GM23338 (cell line): ENCODE data around the gene TMEM185A. TPM values are rescaled to one million over a fixed set of nuclear protein-coding genes. Genes with fewer than 3 reads are reported as not detected.

Experiments used
- ATAC-seq: fragments of 200-7000 bp; cut with Tn5 transposase; 3 replicates; pipeline ENCODE4 v1.9.1; 2020
- DNase-seq: peaks from one replicate; pipeline ENCODE4 v3.0.0-alpha.2; 2015; ENCODE audit warnings: low spot score
- H2AFZ ChIP-seq: fragments of 200-600 bp; sonication (generic); 2 replicates; pipeline ENCODE4 v1.8.0; 2016; ENCODE audit warnings: antibody characterized with exemption, mild to moderate bottlenecking, moderate library complexity
- H3F3A ChIP-seq: fragments of 200-600 bp; sonication (generic); replicated peaks from 2 replicates; pipeline ENCODE4 v1.8.0; 2017; ENCODE audit warnings: antibody characterized with exemption, mixed run types, low read depth
- H3K27ac ChIP-seq: fragments of 200-600 bp; sonication (generic); 2 replicates; pipeline ENCODE4 v1.6.1; 2016; ENCODE audit warnings: low read depth
- H3K27me3 ChIP-seq: fragments of 200-600 bp; sonication (generic); 2 replicates; pipeline ENCODE4 v1.8.0; 2016; ENCODE audit warnings: mild to moderate bottlenecking, mixed run types, moderate library complexity; ENCODE audit not compliant: insufficient read depth
- H3K36me3 ChIP-seq: fragments of 200-600 bp; sonication (generic); 2 replicates; pipeline ENCODE4 v1.8.0; 2016; ENCODE audit warnings: mild to moderate bottlenecking; ENCODE audit not compliant: insufficient read depth
- H3K4me1 ChIP-seq: fragments of 200-600 bp; sonication (generic); 2 replicates; pipeline ENCODE4 v1.8.0; 2016; ENCODE audit warnings: mild to moderate bottlenecking, moderate library complexity; ENCODE audit not compliant: insufficient read depth
- H3K4me2 ChIP-seq: fragments of 200-600 bp; sonication (generic); 2 replicates; pipeline ENCODE4 v1.7.1; 2017; ENCODE audit warnings: mixed run types
- H3K4me3 ChIP-seq: fragments of 200-600 bp; sonication (generic); 2 replicates; pipeline ENCODE4 v1.6.1; 2016; ENCODE audit warnings: mixed run types
- H3K79me2 ChIP-seq: fragments of 200-600 bp; sonication (generic); replicated peaks from 2 replicates; pipeline ENCODE4 v1.8.0; 2017; ENCODE audit warnings: mild to moderate bottlenecking; ENCODE audit not compliant: insufficient read depth
- H3K9me2 ChIP-seq: fragments of 200-600 bp; sonication (generic); 2 replicates; pipeline ENCODE4 v1.8.0; 2017; ENCODE audit not compliant: insufficient read depth
- H4K20me1 ChIP-seq: fragments of 200-600 bp; sonication (generic); replicated peaks from 2 replicates; pipeline ENCODE4 v1.8.0; 2017; ENCODE audit warnings: mild to moderate bottlenecking; ENCODE audit not compliant: insufficient read depth
- H3K27ac Mint-ChIP-seq: 2 replicates; pipeline ENCODE4 v1.8.0; 2020; ENCODE audit warnings: inconsistent platforms, mild to moderate bottlenecking, moderate library complexity, mixed read lengths
- H3K27me3 Mint-ChIP-seq: 3 replicates; pipeline ENCODE4 v1.8.0; 2022; ENCODE audit warnings: low read depth, mild to moderate bottlenecking, moderate library complexity, mixed read lengths, inconsistent platforms; ENCODE audit not compliant: insufficient read depth, poor library complexity
- H3K36me3 Mint-ChIP-seq: 3 replicates; pipeline ENCODE4 v1.8.0; 2021; ENCODE audit warnings: low read depth, mild to moderate bottlenecking, inconsistent platforms, moderate library complexity, mixed read lengths
- H3K4me1 Mint-ChIP-seq: 3 replicates; pipeline ENCODE4 v1.8.0; 2020; ENCODE audit warnings: mild to moderate bottlenecking, inconsistent platforms, mixed read lengths
- H3K4me3 Mint-ChIP-seq: 3 replicates; pipeline ENCODE4 v1.8.0; 2021; ENCODE audit warnings: moderate library complexity, mild to moderate bottlenecking, inconsistent platforms, mixed read lengths
- H3K9me3 Mint-ChIP-seq: 3 replicates; pipeline ENCODE4 v1.8.0; 2020; ENCODE audit warnings: moderate library complexity, mild to moderate bottlenecking, inconsistent platforms, mixed read lengths
- EZH2 ChIP-seq: fragments of 200-600 bp; sonication (generic); IDR thresholded peaks from one replicate; pipeline ENCODE4 v1.8.0; 2017; ENCODE audit warnings: antibody characterized with exemption, mild to moderate bottlenecking, low read depth; ENCODE audit not compliant: unreplicated experiment
- ZNF114 ChIP-seq: fragments of 250-450 bp; sonication (Bioruptor Pico); IDR thresholded peaks from 2 replicates; pipeline ENCODE4 v1.5.0; 2020; ENCODE audit warnings: mild to moderate bottlenecking, moderate library complexity
- polyA plus RNA-seq: library from polyadenylated mRNA; unstranded; fragments of >200 nt; fragmentation: Nextera tagmentation; extraction: Ambion mirVana; gene quantifications from 2 replicates; pipeline ENCODE4 v1.2.1, GENCODE V29; 2016
- total RNA-seq: library from RNA; depleted of rRNA; stranded (reverse); fragments of >200 nt; shearing (Covaris generic); gene quantifications from 2 replicates; pipeline ENCODE4 v1.2.3, GENCODE V29; 2014
- TF ChIP-seq, protein P1 (sequence below): IDR thresholded peaks from 2 replicates; pipeline ENCODE4 v1.6.1; 2016; ENCODE audit warnings: antibody characterized with exemption
- TF ChIP-seq, protein P2 (sequence below), 2 experiments: fragments of 200-600 bp in 1 of 2; sonication (generic) in 1 of 2; conservative IDR thresholded peaks; 2 replicates each; pipeline versions ENCODE4 v1.5.1 to v1.6.1; 2016 to 2017; ENCODE audit warnings: antibody characterized with exemption in 2 of 2, low read depth in 2 of 2, mild to moderate bottlenecking in 2 of 2, moderate library complexity in 1 of 2
- TF ChIP-seq, protein P3 (sequence below): fragments of 250-450 bp; sonication (Bioruptor Pico); IDR thresholded peaks from 2 replicates; pipeline ENCODE4 v1.5.0; 2020; ENCODE audit warnings: mild to moderate bottlenecking, moderate library complexity

TMEM185A gene
- total and polyA plus RNA-seq, 2 experiments from 2014 or later, result 9.3 to 16.7 TPM

DNA sequence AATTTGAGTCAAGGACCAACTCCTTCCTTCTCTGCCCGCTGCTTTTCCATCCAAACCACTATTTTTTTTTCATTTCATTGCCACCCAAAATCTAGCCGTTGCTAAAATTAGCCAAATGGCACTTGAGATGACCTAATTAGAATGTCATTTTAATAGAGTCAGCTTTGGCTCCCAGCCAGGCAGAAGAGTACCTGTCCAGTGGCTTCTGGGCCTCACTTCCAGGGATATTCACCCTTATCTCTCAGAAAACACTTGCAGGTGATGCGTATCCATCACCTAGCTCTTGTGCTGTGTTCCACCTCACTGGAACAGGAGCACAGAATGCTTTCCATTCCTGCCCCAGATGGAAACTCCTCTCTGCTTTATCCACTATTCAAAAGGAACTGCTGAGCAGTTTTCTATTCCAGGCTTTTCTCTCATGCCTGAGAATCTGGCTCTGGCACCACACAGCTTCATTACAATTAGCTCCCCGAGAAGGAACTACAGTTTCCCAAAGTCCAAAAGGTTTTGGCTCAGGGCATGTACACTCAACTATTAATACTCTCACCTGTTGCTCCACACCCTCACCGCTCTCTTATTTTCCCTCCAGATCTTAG is 62.8 kb downstream of the TMEM185A start:
- no peaks in the 10 kb centered on the region for H3K9me3 Mint-ChIP-seq
- DNase-seq (no peak), ATAC-seq (no peak)

DNA sequence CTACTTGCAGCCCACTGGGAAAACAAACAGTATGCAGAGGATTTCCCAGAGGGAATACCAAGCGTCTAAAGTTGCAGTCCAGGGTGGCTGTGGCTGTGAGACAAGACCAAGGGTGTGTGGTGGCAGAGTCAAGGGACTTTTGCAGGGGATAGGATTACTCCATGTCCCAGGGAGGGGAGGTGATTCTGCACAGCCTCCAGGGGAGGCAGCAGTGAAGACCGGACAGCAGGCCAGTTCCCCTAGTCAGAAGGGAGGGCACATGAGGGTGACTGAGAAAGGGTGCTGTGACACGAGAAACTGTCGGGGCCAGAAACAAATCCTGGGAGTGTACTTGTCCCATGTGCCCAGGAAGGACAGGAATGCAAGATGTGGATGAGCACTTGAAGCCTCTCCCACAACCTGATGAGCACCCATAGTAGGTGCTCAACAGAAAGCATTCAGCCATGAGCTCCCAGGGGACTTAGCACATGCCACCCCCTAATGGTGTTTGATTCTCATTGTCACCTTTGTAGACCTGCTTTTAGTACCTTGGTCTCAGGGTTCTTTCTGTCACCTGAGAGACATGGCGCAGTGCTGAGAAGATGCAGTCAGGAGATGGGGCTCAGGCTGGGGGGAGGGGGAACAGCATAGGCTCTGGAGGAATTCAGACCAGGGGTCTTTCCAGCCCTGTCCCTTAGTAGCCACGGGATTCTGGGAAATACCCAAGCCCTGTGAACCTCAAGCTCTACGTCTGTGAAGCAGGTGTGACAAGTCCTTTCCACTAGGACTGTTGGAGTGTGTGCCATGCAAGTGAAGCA is 63.8 kb downstream of the TMEM185A start:
- Histone ChIP-seq H2AFZ (no peak overlapping the region), H3K4me3 (no peak overlapping the region), H3K79me2 (no peaks in the 10 kb centered on the region), H3F3A (no peaks in the 10 kb centered on the region), H3K27me3 (no peaks in the 10 kb centered on the region), H3K9me2 (no peaks in the 10 kb centered on the region), H3K36me3 (no peaks in the 10 kb centered on the region), H4K20me1 (no peaks in the 10 kb centered on the region), H3K4me2 (no peak overlapping the region), H3K4me1 (no peaks in the 10 kb centered on the region), H3K27ac (no peak overlapping the region)
- ATAC-seq, result no peak
- peaks cover 2% of the 10 kb centered on the region; the same call in 1 of the 3 replicates for H3K36me3 Mint-ChIP-seq
- TF ChIP-seq, protein P1, sequence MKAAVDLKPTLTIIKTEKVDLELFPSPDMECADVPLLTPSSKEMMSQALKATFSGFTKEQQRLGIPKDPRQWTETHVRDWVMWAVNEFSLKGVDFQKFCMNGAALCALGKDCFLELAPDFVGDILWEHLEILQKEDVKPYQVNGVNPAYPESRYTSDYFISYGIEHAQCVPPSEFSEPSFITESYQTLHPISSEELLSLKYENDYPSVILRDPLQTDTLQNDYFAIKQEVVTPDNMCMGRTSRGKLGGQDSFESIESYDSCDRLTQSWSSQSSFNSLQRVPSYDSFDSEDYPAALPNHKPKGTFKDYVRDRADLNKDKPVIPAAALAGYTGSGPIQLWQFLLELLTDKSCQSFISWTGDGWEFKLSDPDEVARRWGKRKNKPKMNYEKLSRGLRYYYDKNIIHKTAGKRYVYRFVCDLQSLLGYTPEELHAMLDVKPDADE, result no peak
- TF ChIP-seq, protein P2, sequence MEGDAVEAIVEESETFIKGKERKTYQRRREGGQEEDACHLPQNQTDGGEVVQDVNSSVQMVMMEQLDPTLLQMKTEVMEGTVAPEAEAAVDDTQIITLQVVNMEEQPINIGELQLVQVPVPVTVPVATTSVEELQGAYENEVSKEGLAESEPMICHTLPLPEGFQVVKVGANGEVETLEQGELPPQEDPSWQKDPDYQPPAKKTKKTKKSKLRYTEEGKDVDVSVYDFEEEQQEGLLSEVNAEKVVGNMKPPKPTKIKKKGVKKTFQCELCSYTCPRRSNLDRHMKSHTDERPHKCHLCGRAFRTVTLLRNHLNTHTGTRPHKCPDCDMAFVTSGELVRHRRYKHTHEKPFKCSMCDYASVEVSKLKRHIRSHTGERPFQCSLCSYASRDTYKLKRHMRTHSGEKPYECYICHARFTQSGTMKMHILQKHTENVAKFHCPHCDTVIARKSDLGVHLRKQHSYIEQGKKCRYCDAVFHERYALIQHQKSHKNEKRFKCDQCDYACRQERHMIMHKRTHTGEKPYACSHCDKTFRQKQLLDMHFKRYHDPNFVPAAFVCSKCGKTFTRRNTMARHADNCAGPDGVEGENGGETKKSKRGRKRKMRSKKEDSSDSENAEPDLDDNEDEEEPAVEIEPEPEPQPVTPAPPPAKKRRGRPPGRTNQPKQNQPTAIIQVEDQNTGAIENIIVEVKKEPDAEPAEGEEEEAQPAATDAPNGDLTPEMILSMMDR (conservative IDR thresholded peaks at IDR 0.05; ENCODE audit: low read depth in 2 of 2), result no peak
- TF ChIP-seq, protein P3, sequence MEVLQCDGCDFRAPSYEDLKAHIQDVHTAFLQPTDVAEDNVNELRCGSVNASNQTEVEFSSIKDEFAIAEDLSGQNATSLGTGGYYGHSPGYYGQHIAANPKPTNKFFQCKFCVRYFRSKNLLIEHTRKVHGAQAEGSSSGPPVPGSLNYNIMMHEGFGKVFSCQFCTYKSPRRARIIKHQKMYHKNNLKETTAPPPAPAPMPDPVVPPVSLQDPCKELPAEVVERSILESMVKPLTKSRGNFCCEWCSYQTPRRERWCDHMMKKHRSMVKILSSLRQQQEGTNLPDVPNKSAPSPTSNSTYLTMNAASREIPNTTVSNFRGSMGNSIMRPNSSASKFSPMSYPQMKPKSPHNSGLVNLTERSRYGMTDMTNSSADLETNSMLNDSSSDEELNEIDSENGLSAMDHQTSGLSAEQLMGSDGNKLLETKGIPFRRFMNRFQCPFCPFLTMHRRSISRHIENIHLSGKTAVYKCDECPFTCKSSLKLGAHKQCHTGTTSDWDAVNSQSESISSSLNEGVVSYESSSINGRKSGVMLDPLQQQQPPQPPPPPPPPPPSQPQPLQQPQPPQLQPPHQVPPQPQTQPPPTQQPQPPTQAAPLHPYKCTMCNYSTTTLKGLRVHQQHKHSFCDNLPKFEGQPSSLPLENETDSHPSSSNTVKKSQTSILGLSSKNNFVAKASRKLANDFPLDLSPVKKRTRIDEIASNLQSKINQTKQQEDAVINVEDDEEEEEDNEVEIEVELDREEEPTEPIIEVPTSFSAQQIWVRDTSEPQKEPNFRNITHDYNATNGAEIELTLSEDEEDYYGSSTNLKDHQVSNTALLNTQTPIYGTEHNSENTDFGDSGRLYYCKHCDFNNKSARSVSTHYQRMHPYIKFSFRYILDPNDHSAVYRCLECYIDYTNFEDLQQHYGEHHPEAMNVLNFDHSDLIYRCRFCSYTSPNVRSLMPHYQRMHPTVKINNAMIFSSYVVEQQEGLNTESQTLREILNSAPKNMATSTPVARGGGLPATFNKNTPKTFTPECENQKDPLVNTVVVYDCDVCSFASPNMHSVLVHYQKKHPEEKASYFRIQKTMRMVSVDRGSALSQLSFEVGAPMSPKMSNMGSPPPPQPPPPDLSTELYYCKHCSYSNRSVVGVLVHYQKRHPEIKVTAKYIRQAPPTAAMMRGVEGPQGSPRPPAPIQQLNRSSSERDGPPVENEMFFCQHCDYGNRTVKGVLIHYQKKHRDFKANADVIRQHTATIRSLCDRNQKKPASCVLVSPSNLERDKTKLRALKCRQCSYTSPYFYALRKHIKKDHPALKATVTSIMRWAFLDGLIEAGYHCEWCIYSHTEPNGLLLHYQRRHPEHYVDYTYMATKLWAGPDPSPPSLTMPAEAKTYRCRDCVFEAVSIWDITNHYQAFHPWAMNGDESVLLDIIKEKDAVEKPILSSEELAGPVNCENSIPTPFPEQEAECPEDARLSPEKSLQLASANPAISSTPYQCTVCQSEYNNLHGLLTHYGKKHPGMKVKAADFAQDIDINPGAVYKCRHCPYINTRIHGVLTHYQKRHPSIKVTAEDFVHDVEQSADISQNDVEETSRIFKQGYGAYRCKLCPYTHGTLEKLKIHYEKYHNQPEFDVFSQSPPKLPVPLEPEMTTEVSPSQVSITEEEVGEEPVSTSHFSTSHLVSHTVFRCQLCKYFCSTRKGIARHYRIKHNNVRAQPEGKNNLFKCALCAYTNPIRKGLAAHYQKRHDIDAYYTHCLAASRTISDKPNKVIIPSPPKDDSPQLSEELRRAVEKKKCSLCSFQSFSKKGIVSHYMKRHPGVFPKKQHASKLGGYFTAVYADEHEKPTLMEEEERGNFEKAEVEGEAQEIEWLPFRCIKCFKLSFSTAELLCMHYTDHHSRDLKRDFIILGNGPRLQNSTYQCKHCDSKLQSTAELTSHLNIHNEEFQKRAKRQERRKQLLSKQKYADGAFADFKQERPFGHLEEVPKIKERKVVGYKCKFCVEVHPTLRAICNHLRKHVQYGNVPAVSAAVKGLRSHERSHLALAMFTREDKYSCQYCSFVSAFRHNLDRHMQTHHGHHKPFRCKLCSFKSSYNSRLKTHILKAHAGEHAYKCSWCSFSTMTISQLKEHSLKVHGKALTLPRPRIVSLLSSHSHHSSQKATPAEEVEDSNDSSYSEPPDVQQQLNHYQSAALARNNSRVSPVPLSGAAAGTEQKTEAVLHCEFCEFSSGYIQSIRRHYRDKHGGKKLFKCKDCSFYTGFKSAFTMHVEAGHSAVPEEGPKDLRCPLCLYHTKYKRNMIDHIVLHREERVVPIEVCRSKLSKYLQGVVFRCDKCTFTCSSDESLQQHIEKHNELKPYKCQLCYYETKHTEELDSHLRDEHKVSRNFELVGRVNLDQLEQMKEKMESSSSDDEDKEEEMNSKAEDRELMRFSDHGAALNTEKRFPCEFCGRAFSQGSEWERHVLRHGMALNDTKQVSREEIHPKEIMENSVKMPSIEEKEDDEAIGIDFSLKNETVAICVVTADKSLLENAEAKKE (CRISPR knock-in tag), result no peak
- no peak for TF ChIP-seq ZNF114 (CRISPR knock-in tag)
- TF ChIP-seq EZH2, result no peak
- no peak for DNase-seq
- no peak overlapping the region for H3K27ac Mint-ChIP-seq
- no peak overlapping the region for H3K4me3 Mint-ChIP-seq
- peaks cover 23% of the 10 kb centered on the region for H3K4me1 Mint-ChIP-seq
- H3K9me3 Mint-ChIP-seq, result peaks cover 2% of the 10 kb centered on the region; the same call in 2 of the 3 replicates
- no peaks in the 10 kb centered on the region for H3K27me3 Mint-ChIP-seq

More for the DNA sequence above, 62.8 kb downstream of the TMEM185A start:
- Histone ChIP-seq H3K36me3 (no peaks in the 10 kb centered on the region), H4K20me1 (no peaks in the 10 kb centered on the region), H3K9me2 (no peaks in the 10 kb centered on the region), H3K27ac (no peak overlapping the region), H3K4me3 (no peak overlapping the region), H3F3A (no peaks in the 10 kb centered on the region), H2AFZ (no peak overlapping the region), H3K79me2 (no peaks in the 10 kb centered on the region), H3K4me1 (no peaks in the 10 kb centered on the region), H3K4me2 (no peak overlapping the region), H3K27me3 (no peaks in the 10 kb centered on the region)
- peaks cover 14% of the 10 kb centered on the region; the same call in 2 of the 3 replicates for H3K4me1 Mint-ChIP-seq
- no peaks in the 10 kb centered on the region for H3K27me3 Mint-ChIP-seq
- TF ChIP-seq ZNF114 (CRISPR knock-in tag), result no peak
- peaks cover 2% of the 10 kb centered on the region; the same call in 1 of the 3 replicates for H3K36me3 Mint-ChIP-seq
- no peak overlapping the region for H3K4me3 Mint-ChIP-seq
- H3K27ac Mint-ChIP-seq, result no peak overlapping the region
